ENCODE data around the gene CACNB3. TPM values are rescaled to one million over a fixed set of nuclear protein-coding genes. Genes with fewer than 3 reads are reported as not detected.

The CACNB3 gene
- total RNA-seq, 1 donor = 15.2 TPM

DNA sequence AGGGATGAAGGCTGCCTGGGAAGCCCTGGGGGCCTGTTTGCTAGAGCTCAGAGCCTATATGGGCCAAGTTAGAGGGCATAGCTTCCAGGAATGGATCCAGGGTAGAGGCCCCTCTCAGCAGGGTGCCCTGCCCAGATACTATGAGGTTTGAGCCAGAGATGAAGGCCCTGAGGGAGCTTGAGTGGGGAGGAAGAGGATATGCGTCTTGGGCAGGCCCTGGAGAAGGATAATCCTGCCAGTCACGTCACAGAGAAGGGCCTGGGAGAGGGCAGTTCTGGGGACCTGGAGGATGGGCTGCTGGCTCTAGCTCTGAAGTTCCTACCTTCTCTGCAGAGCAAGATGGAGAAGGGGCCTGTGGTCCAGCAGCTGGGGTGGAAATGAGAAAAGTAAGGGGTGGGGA, 5.9 kb upstream of the CACNB3 start:
- TF ChIP-seq, protein P1, sequence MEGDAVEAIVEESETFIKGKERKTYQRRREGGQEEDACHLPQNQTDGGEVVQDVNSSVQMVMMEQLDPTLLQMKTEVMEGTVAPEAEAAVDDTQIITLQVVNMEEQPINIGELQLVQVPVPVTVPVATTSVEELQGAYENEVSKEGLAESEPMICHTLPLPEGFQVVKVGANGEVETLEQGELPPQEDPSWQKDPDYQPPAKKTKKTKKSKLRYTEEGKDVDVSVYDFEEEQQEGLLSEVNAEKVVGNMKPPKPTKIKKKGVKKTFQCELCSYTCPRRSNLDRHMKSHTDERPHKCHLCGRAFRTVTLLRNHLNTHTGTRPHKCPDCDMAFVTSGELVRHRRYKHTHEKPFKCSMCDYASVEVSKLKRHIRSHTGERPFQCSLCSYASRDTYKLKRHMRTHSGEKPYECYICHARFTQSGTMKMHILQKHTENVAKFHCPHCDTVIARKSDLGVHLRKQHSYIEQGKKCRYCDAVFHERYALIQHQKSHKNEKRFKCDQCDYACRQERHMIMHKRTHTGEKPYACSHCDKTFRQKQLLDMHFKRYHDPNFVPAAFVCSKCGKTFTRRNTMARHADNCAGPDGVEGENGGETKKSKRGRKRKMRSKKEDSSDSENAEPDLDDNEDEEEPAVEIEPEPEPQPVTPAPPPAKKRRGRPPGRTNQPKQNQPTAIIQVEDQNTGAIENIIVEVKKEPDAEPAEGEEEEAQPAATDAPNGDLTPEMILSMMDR (IDR thresholded peaks at IDR 0.05; ENCODE audit: extremely low read depth, low read depth, low read length) = no peak
- Histone ChIP-seq H3K27me3 (ENCODE audit: insufficient read depth, low read length) (no peaks in the 10 kb centered on the region), H3K79me2 (ENCODE audit: insufficient read depth, low read length) (peaks cover 18% of the 10 kb centered on the region), H3K4me1 (ENCODE audit: insufficient read depth, low read length) (peaks cover 48% of the 10 kb centered on the region), H3K9me3 (ENCODE audit: low read depth, low read length) (no peaks in the 10 kb centered on the region), H3K4me3 (ENCODE audit: insufficient read depth, low read length) (no peak overlapping the region), H3K4me2 (ENCODE audit: insufficient read depth, low read length) (peak overlapping the region; percentile 26), H2AFZ (ENCODE audit: low read length) (peak overlapping the region; percentile 52), H4K20me1 (ENCODE audit: insufficient read depth, low read length) (peaks cover 5% of the 10 kb centered on the region), H3K27ac (ENCODE audit: low read depth, low read length) (peak overlapping the region; percentile 79), H3K36me3 (ENCODE audit: insufficient read depth, low read length) (no peaks in the 10 kb centered on the region)
- peak; percentile 55 for DNase-seq (ENCODE audit: insufficient read length, low spot score, missing footprints)

DNA sequence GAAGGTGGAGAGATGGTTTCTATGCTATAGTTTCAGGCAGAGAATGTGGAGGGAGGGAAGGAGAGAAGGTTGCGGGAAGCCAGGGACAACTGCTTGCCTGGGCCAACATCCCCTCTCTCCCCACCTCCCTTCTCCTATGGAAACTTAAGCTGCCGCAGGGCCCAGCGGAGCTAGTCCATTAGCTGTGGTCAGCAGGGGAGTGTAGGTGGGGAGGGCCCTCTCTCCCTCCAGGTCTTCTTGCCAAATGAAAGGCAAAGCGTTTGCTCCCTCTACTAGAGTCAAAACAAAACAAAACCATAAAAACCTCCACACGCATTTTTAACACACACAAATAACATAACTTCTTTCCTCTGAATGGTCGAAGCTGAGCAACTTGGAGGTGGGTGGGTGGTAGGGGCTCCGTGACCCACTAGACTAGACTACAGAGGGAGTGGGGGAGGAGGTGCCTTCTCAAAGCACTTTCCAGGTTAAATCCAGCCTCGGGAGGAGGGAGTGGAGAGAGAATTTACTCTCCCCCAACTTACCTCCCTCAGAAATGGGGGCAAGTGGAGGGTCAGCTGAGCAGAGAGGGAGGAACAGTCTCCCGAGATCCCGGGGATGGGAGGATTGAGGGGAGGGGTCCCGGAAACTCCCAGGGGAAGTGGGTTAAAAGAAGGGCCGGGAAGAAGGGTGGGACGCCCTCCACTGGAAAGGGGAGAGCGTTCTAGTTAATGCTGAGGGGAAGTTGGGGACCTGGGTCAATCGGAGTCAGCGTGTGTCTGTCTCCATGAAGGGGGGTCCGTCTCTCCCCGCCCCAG, 4.6 kb upstream of the CACNB3 start:
- DNase-seq (ENCODE audit: insufficient read length, low spot score, missing footprints) = peak; percentile 81
- H3K4me3 ChIP-seq (ENCODE audit: insufficient read depth, low read length) = peak overlapping the region; percentile 95
- no peaks in the 10 kb centered on the region for H3K9me3 ChIP-seq (ENCODE audit: low read depth, low read length)
- peak overlapping the region; percentile 86 for H3K4me2 ChIP-seq (ENCODE audit: insufficient read depth, low read length)
- no peaks in the 10 kb centered on the region for H3K27me3 ChIP-seq (ENCODE audit: insufficient read depth, low read length)
- H4K20me1 ChIP-seq (ENCODE audit: insufficient read depth, low read length) = peaks cover 5% of the 10 kb centered on the region
- H3K27ac ChIP-seq (ENCODE audit: low read depth, low read length) = peak overlapping the region; percentile 52
- peaks cover 20% of the 10 kb centered on the region for H3K79me2 ChIP-seq (ENCODE audit: insufficient read depth, low read length)
- H3K4me1 ChIP-seq (ENCODE audit: insufficient read depth, low read length) = peaks cover 54% of the 10 kb centered on the region
- no peaks in the 10 kb centered on the region for H3K36me3 ChIP-seq (ENCODE audit: insufficient read depth, low read length)
- peak overlapping the region; percentile 94 for H2AFZ ChIP-seq (ENCODE audit: low read length)
- TF ChIP-seq, protein P1 (IDR thresholded peaks at IDR 0.05; ENCODE audit: extremely low read depth, low read depth, low read length) = peak; percentile 6

DNA sequence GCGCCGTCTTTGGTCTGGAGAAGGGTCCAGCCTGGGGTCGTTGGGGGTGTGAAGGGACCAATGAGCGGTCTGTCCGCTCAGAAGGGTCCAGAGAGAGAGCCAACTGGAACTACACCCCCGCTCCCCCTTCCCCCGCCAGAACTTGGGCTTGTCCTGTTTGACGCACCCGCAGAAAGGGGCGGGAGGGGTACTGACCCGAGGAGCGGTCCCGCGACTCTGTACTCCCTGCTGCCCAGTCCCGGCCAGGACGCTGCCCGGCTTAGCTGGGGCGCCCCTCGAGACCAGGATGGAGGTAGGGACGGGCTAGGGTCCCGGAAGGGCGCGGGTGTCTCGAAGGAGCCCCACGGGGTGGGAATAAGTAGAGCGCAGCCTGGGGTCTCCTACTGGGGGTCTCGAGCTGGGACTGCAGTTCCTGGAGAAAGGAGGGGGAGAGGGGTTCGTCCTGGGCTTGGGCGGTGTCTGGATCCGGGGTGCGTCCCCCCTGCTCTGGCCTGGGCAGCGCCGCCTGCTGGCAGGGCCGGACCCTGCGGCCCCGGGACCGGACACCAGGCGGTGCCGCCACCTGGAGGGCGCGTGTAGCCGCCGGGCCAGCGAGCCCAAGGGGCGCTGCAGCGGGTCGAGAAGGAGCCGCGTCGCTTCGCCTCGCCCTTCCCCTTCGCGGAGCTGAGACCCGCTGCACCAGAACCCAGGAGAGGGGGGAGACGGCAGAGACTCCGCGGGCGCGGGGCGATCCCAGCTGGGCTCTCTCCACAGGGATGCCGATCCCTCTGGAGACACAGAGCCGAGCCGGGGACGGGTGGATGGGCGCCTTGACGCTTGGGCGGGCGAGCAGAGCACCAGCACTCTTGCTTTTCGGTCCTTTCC, 3.8 kb upstream of the CACNB3 start:
- peaks cover 20% of the 10 kb centered on the region for H3K79me2 ChIP-seq (ENCODE audit: insufficient read depth, low read length)
- no peaks in the 10 kb centered on the region for H3K27me3 ChIP-seq (ENCODE audit: insufficient read depth, low read length)
- H3K4me2 ChIP-seq (ENCODE audit: insufficient read depth, low read length) = peak overlapping the region; percentile 86
- peak overlapping the region; percentile 96 for H2AFZ ChIP-seq (ENCODE audit: low read length)
- peak overlapping the region; percentile 95 for H3K4me3 ChIP-seq (ENCODE audit: insufficient read depth, low read length)
- no peaks in the 10 kb centered on the region for H3K36me3 ChIP-seq (ENCODE audit: insufficient read depth, low read length)
- H3K4me1 ChIP-seq (ENCODE audit: insufficient read depth, low read length) = peaks cover 54% of the 10 kb centered on the region
- DNase-seq (ENCODE audit: insufficient read length, low spot score, missing footprints) = peak; percentile 98
- peaks cover 9% of the 10 kb centered on the region for H4K20me1 ChIP-seq (ENCODE audit: insufficient read depth, low read length)
- no peaks in the 10 kb centered on the region for H3K9me3 ChIP-seq (ENCODE audit: low read depth, low read length)
- H3K27ac ChIP-seq (ENCODE audit: low read depth, low read length) = peak overlapping the region; percentile 56
- TF ChIP-seq, protein P1 (IDR thresholded peaks at IDR 0.05; ENCODE audit: extremely low read depth, low read depth, low read length) = peak; percentile 94
